Right lobe of liver (tissue), 4 donors: ENCODE results near the gene OR8G1.

Source experiments
- CTCF ChIP-seq, 4 donors: fragments of 200-600 bp in 3 of 4; fragments of 450-650 bp in 1 of 4; IDR thresholded peaks; one replicate each; pipeline versions ENCODE4 v1.5.1 to v1.8.0; 2016 to 2022; ENCODE audit warnings: antibody characterized with exemption in 4 of 4, mild to moderate bottlenecking in 2 of 4
- POLR2A ChIP-seq: fragments of 450-650 bp; IDR thresholded peaks from one replicate; pipeline ENCODE4 v1.6.1; 2017; ENCODE audit warnings: antibody characterized with exemption, mild to moderate bottlenecking
- donor health status: DM: no; HTN: no; CAD: no.
- donor health status: DM: no; HTN: no; CAD: no.
- donor health status: DM: no; HTN: yes; CAD: no.

GRCh38 chr11:124277207-124277606, 36.3 kb downstream of the OR8G1 start:
- TF ChIP-seq POLR2A (no peak), CTCF (IDR thresholded peaks at IDR 0.05) (no peak)
